SK-N-SH (cell line): ENCODE measurements around the gene IQGAP1. TPM values are rescaled to one million over a fixed set of nuclear protein-coding genes. Genes with fewer than 3 reads are reported as not detected.
"Not testable (repeated sequence)": the region's sequence is repeated elsewhere in the genome, so short reads cannot be mapped to it uniquely, and the experiment has no call there.

Source experiments
- CTCF ChIA-PET: fragments of 300-600, 350-600 bp; formaldehyde crosslinking; extraction: SDS; loops from one replicate; lab custom pipeline; 2021; lab: Yijun Ruan, JAX
- POLR2A ChIA-PET: fragments of 350-600 bp; sonication (Branson Sonifier 250); formaldehyde crosslinking; extraction: SDS; loops from one replicate; lab custom pipeline; 2020; ENCODE audit warnings: antibody characterized with exemption, inconsistent platforms; lab: Yijun Ruan, JAX
- DNase-seq: peaks from one replicate; pipeline ENCODE4 v3.0.0; 2012
- H2AFZ ChIP-seq: fragments of 200-600 bp; sonication (generic); 2 replicates; pipeline ENCODE4 v1.8.1; 2016; ENCODE audit warnings: antibody characterized with exemption, mild to moderate bottlenecking, low read depth
- H3F3A ChIP-seq: fragments of 200-600 bp; sonication (generic); replicated peaks from 2 replicates; pipeline ENCODE3; 2016; ENCODE audit warnings: antibody characterized with exemption, mild to moderate bottlenecking; ENCODE audit not compliant: insufficient read depth
- H3K27ac ChIP-seq, 2 experiments: fragments of 200-500 bp in 1 of 2; fragments of 200-600 bp in 1 of 2; sonication (Bioruptor generic) in 1 of 2; sonication (generic), shearing (Covaris generic) in 1 of 2; 2 replicates each; pipeline versions ENCODE4 v1.5.1 to v1.6.1; 2014 to 2016; ENCODE audit warnings: low read depth in 2 of 2, inconsistent platforms in 1 of 2, low read length in 1 of 2, mild to moderate bottlenecking in 1 of 2, mixed read lengths in 1 of 2
- H3K27me3 ChIP-seq: fragments of 200-600 bp; sonication (generic), shearing (Covaris generic); 2 replicates; pipeline ENCODE4 v1.6.1; 2016; ENCODE audit warnings: mixed run types; ENCODE audit not compliant: insufficient read depth
- H3K36me3 ChIP-seq, 2 experiments: fragments of 200-500 bp in 1 of 2; fragments of 200-600 bp in 1 of 2; sonication (Bioruptor generic) in 1 of 2; sonication (generic) in 1 of 2; replicated peaks in 1 of 2; 2 replicates each; pipeline versions ENCODE3 to v1.5.1; 2014 to 2016; ENCODE audit warnings: low read length in 1 of 2, mild to moderate bottlenecking in 1 of 2; ENCODE audit not compliant: insufficient read depth in 2 of 2, control insufficient read depth in 1 of 2
- H3K4me1 ChIP-seq, 2 experiments: fragments of 200-500 bp in 1 of 2; fragments of 200-600 bp in 1 of 2; sonication (Bioruptor generic) in 1 of 2; sonication (generic), shearing (Covaris generic) in 1 of 2; 2 replicates each; pipeline versions ENCODE4 v1.5.1 to v1.6.1; 2014 to 2016; ENCODE audit warnings: low read depth in 1 of 2, low read length in 1 of 2, mixed run types in 1 of 2; ENCODE audit not compliant: insufficient read depth in 2 of 2, control insufficient read depth in 1 of 2
- H3K4me2 ChIP-seq: fragments of 200-600 bp; sonication (generic), shearing (Covaris generic); 2 replicates; pipeline ENCODE4 v1.6.1; 2017; ENCODE audit warnings: mixed run types
- H3K4me3 ChIP-seq, 2 experiments: fragments of 200-500 bp in 1 of 2; fragments of 200-600 bp in 1 of 2; sonication (Bioruptor generic) in 1 of 2; sonication (generic), shearing (Covaris generic) in 1 of 2; 2 replicates each; pipeline versions ENCODE4 v1.5.1 to v1.8.1; 2014 to 2016; ENCODE audit warnings: low read depth in 2 of 2, inconsistent platforms in 1 of 2, low read length in 1 of 2, mild to moderate bottlenecking in 1 of 2, mixed read lengths in 1 of 2, moderate library complexity in 1 of 2
- H3K79me2 ChIP-seq: fragments of 200-600 bp; sonication (generic); 2 replicates; pipeline ENCODE4 v1.8.1; 2017; ENCODE audit warnings: mild to moderate bottlenecking; ENCODE audit not compliant: insufficient read depth
- H3K9ac ChIP-seq: fragments of 200-600 bp; sonication (generic); 2 replicates; pipeline ENCODE4 v1.6.1; 2017; ENCODE audit warnings: mixed run types
- H3K9me2 ChIP-seq: fragments of 200-600 bp; sonication (generic); 2 replicates; pipeline ENCODE4 v1.6.1; 2017; ENCODE audit warnings: mixed run types
- H3K9me3 ChIP-seq: fragments of 200-600 bp; sonication (generic); 2 replicates; pipeline ENCODE4 v1.6.1; 2017; ENCODE audit warnings: mixed run types, mild to moderate bottlenecking, moderate library complexity
- H4K20me1 ChIP-seq: fragments of 200-600 bp; sonication (generic); 2 replicates; pipeline ENCODE4 v1.6.1; 2017; ENCODE audit warnings: mild to moderate bottlenecking, mixed run types; ENCODE audit not compliant: insufficient read depth
- CTCF ChIP-seq: fragments of 200-600 bp; sonication (generic); IDR thresholded peaks from 2 replicates; pipeline ENCODE4 v1.6.1; 2017; ENCODE audit warnings: antibody characterized with exemption, mild to moderate bottlenecking, moderate library complexity
- FOSL2 ChIP-seq: IDR thresholded peaks from 2 replicates; pipeline ENCODE4 v1.4.0; 2012; ENCODE audit warnings: low read depth, mild to moderate bottlenecking, moderate library complexity, borderline replicate concordance
- FOXM1 ChIP-seq: IDR thresholded peaks from 2 replicates; pipeline ENCODE4 v1.4.0; 2012; ENCODE audit warnings: low read depth, mild to moderate bottlenecking
- GABPA ChIP-seq: IDR thresholded peaks from 2 replicates; pipeline ENCODE4 v1.4.0; 2012; ENCODE audit warnings: low read depth, mild to moderate bottlenecking
- JUND ChIP-seq: IDR thresholded peaks from 2 replicates; pipeline ENCODE4 v1.4.0; 2012
- NRF1 ChIP-seq: IDR thresholded peaks from 2 replicates; pipeline ENCODE4 v1.6.1; 2012; ENCODE audit warnings: low read depth, mild to moderate bottlenecking, low read length
- POLR2AphosphoS5 ChIP-seq: IDR thresholded peaks from 2 replicates; pipeline ENCODE4 v1.6.1; 2012; ENCODE audit warnings: low read depth, low read length
- SIN3A ChIP-seq: IDR thresholded peaks from 2 replicates; pipeline ENCODE4 v1.6.1; 2012; ENCODE audit warnings: low read depth, mild to moderate bottlenecking, low read length, moderate library complexity, borderline replicate concordance
- TAF1 ChIP-seq: IDR thresholded peaks from 2 replicates; pipeline ENCODE4 v1.6.1; 2012; ENCODE audit warnings: low read depth, mild to moderate bottlenecking, low read length, moderate library complexity, borderline replicate concordance
- USF2 ChIP-seq: fragments of 150-350 bp; IDR thresholded peaks from 2 replicates; pipeline ENCODE4 v1.6.1; 2017; ENCODE audit warnings: antibody characterized with exemption, low read length, low read depth, borderline replicate concordance
- YY1 ChIP-seq: IDR thresholded peaks from 2 replicates; pipeline ENCODE4 v1.4.0; 2012; ENCODE audit warnings: low read depth, mild to moderate bottlenecking
- ZBTB33 ChIP-seq: IDR thresholded peaks from 2 replicates; pipeline ENCODE4 v1.4.0; 2012; ENCODE audit warnings: low read depth, borderline replicate concordance
- WGBS: methylation state at CpG from one replicate; pipeline ENCODE4 v1.1.6; 2017; ENCODE audit warnings: low lambda C conversion rate; 5-methylcytosine and 5-hydroxymethylcytosine counted together
- polyA plus RNA-seq, 3 experiments: library from polyadenylated mRNA; depleted of rRNA; stranded (reverse); fragments of >200 nt; gene quantifications; 2 replicates each; pipeline ENCODE4 v1.2.3, GENCODE V29; 2012

The IQGAP1 gene
- polyA plus RNA-seq, 1 of the 3 experiments (the other 2 are of a cell fraction), result 56.5 TPM

GRCh38 chr15:90524018-90524803 lies 136.2 kb downstream of the IQGAP1 start:
- H3K79me2 ChIP-seq, DNase-seq, H2AFZ ChIP-seq, H3K27me3 ChIP-seq, H4K20me1 ChIP-seq, H3K9ac ChIP-seq, CTCF ChIA-PET, H3K9me2 ChIP-seq, H3K4me2 ChIP-seq, H3K36me3 ChIP-seq, H3K4me1 ChIP-seq, H3K27ac ChIP-seq, H3K9me3 ChIP-seq, H3K4me3 ChIP-seq: not testable (repeated sequence)
- WGBS, result 83% methylated on average over 6 of the region's 6 CpGs
- H3F3A ChIP-seq, result peaks cover 29% of the 10 kb centered on the region
- TF ChIP-seq FOSL2, result peak; percentile 13; the same call in 1 of the 2 replicates
- POLR2A ChIA-PET, result interaction anchor here (0.6 kb wide), 1 partner anchor 471 kb away, joined by 3 read pairs; no protein-coding TSS in a partner anchor

DNA sequence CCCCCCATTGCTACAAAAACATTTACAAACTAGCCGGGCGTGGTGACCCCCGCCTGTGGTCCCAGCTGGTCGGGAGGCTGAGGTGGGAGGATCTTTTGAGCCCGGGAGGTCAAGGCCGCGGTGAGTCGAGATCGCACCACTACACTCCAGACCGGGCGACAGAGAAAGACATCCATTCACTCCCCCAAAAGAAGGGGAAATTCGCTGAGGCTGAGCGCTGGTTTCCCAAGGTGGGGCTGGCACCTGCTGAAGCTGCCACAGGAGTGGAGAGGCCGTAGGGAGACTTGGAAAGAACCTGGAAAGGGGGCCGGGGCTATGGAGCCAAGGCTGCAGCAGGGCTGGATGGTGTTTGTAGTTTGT lies 140.9 kb downstream of the IQGAP1 start:
- Histone ChIP-seq H3K4me1 (peaks cover 5 to 8% of the 10 kb centered on the region in 2 experiments; a peak in 2 of 4 replicates), H3K9me3 (no peaks in the 10 kb centered on the region), H4K20me1 (peaks cover 19% of the 10 kb centered on the region), H2AFZ (peak overlapping the region; percentile 95), H3K79me2 (peaks cover 38% of the 10 kb centered on the region), H3K4me3 (peak overlapping the region; percentile 77 to 86; a peak in 3 of 4 replicates), H3K27me3 (no peaks in the 10 kb centered on the region), H3K27ac (peak overlapping the region; percentile 71 to 81; a peak in 3 of 4 replicates), H3K36me3 (no peaks in the 10 kb centered on the region), H3K9ac (no peak overlapping the region; the same call in 1 of the 2 replicates), H3F3A (peaks cover 7% of the 10 kb centered on the region), H3K4me2 (peak overlapping the region; percentile 82; the same call in 1 of the 2 replicates), H3K9me2 (no peaks in the 10 kb centered on the region)
- POLR2A ChIA-PET, result no interaction called here
- WGBS, result 77% methylated on average over 4 of the region's 15 CpGs
- no peak for TF ChIP-seq FOSL2
- no peak for TF ChIP-seq ZBTB33
- no peak for TF ChIP-seq FOXM1
- TF ChIP-seq TAF1, result no peak
- TF ChIP-seq NRF1, result no peak
- no peak for TF ChIP-seq YY1
- no peak for TF ChIP-seq USF2
- no peak for TF ChIP-seq POLR2AphosphoS5
- TF ChIP-seq JUND, result no peak
- TF ChIP-seq CTCF, result no peak
- TF ChIP-seq GABPA, result no peak
- no peak for TF ChIP-seq SIN3A
- CTCF ChIA-PET, result interaction anchor here (0.6 to 1.8 kb wide), 4 partner anchors 21 to 211 kb away, joined by 3 to 4 read pairs (median 4); no protein-coding TSS in a partner anchor
- DNase-seq, result no peak
